Neuron (in vitro differentiated cells): ENCODE measurements around the gene COL21A1.

Source experiments
- H2AFZ ChIP-seq: one replicate; pipeline ENCODE4 v1.6.1; 2013; ENCODE audit warnings: low read depth, mild to moderate bottlenecking, inconsistent platforms, low read length, moderate library complexity
- H3K27me3 ChIP-seq: one replicate; pipeline ENCODE4 v1.6.1; 2013; ENCODE audit warnings: low read length; ENCODE audit not compliant: insufficient read depth
- H3K36me3 ChIP-seq: one replicate; pipeline ENCODE4 v1.6.1; 2013; ENCODE audit warnings: low read length; ENCODE audit not compliant: insufficient read depth
- H3K4me1 ChIP-seq: one replicate; pipeline ENCODE4 v1.6.1; 2013; ENCODE audit warnings: low read length; ENCODE audit not compliant: insufficient read depth
- H3K4me3 ChIP-seq: 2 replicates; pipeline ENCODE4 v1.5.1; 2013; ENCODE audit warnings: mild to moderate bottlenecking, low read length, moderate library complexity
- H3K9me3 ChIP-seq: one replicate; pipeline ENCODE4 v1.6.1; 2013; ENCODE audit warnings: low read length

The COL21A1 gene

DNA sequence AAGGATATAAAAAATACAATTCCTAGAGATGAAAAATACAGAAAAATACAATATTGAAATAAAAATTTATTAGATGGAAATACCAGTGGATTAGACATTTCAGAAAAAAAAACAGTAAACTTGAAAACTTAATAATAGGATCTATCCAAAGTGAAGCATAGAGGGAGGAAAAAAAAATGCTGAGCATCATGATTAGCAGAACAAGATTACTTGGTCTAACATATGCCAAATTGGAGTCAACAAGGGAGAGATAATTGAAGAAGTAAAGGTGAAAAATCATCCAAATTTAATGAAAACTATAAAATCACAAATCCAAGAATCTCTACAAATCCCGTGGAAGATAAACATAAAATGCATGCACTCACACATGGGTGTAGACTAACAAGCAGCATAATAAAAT lies 205.8 kb downstream of the COL21A1 start:
- no peaks in the 10 kb centered on the region for H3K4me1 ChIP-seq
- H3K27me3 ChIP-seq: no peaks in the 10 kb centered on the region
- no peaks in the 10 kb centered on the region for H3K36me3 ChIP-seq
- no peak overlapping the region for H2AFZ ChIP-seq
- no peaks in the 10 kb centered on the region for H3K9me3 ChIP-seq
- H3K4me3 ChIP-seq: no peak overlapping the region

DNA sequence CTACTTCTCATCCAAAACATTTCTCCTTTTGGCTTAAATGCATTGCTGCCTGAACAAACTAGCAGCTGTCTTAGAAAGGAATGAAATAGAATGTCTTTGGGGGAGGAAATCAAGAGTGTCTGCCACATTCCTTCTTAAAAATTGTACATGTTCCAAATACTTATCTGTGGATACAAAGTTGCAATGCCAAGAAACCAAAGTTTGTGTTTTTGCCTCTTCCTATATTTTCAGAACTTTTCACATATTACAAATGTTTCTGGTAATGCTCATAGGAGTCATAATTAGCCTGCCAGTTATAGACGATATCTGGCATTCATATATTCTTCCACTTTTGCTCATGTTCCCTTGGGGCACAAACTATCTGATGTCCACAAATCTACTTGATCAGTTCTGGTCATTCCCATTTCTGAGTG lies 206.5 kb downstream of the COL21A1 start:
- H3K36me3 ChIP-seq: no peaks in the 10 kb centered on the region
- no peaks in the 10 kb centered on the region for H3K9me3 ChIP-seq
- no peaks in the 10 kb centered on the region for H3K27me3 ChIP-seq
- H3K4me1 ChIP-seq: no peaks in the 10 kb centered on the region
- H3K4me3 ChIP-seq: no peak overlapping the region
- H2AFZ ChIP-seq: no peak overlapping the region

- Histone ChIP-seq H3K27me3 (no peaks in the 10 kb centered on the region), H3K9me3 (no peaks in the 10 kb centered on the region), H3K4me3 (no peak overlapping the region), H3K4me1 (no peaks in the 10 kb centered on the region), H3K36me3 (no peaks in the 10 kb centered on the region), H2AFZ (no peak overlapping the region)
Measured at GRCh38 chr6:56040223-56040622, 207.2 kb downstream of the COL21A1 start.

- Histone ChIP-seq H3K4me1 (no peaks in the 10 kb centered on the region), H2AFZ (no peak overlapping the region), H3K9me3 (no peaks in the 10 kb centered on the region), H3K27me3 (no peaks in the 10 kb centered on the region), H3K4me3 (no peak overlapping the region), H3K36me3 (no peaks in the 10 kb centered on the region)
Measured at GRCh38 chr6:56038764-56039163, 208.6 kb downstream of the COL21A1 start.

DNA sequence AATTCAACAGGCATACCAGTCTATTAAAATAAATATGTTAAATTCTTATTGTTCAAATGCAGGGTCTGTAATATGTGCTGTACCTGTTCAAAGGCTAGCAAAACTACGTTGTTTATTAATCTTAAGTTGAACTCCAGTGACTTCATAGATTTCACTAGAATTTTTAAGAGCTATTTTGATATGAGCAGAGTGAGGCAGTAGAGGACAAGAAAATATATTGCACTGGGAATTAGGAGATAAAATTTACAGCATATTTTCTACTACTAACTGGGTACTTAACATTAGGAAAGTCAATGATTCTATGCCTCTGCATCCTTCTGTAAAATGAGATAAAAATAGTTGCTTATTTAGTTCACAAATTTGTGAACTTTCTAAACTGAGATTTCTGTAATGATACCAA lies 209.8 kb downstream of the COL21A1 start:
- H2AFZ ChIP-seq: no peak overlapping the region
- H3K4me3 ChIP-seq: no peak overlapping the region
- H3K27me3 ChIP-seq: peaks cover 3% of the 10 kb centered on the region
- no peaks in the 10 kb centered on the region for H3K9me3 ChIP-seq
- no peaks in the 10 kb centered on the region for H3K36me3 ChIP-seq
- H3K4me1 ChIP-seq: no peaks in the 10 kb centered on the region

- H2AFZ ChIP-seq: no peak overlapping the region
- no peaks in the 10 kb centered on the region for H3K9me3 ChIP-seq
- H3K4me3 ChIP-seq: no peak overlapping the region
- H3K36me3 ChIP-seq: no peaks in the 10 kb centered on the region
- H3K4me1 ChIP-seq: no peaks in the 10 kb centered on the region
- H3K27me3 ChIP-seq: peaks cover 3% of the 10 kb centered on the region
Measured at GRCh38 chr6:56036916-56037600, 210.3 kb downstream of the COL21A1 start.

DNA sequence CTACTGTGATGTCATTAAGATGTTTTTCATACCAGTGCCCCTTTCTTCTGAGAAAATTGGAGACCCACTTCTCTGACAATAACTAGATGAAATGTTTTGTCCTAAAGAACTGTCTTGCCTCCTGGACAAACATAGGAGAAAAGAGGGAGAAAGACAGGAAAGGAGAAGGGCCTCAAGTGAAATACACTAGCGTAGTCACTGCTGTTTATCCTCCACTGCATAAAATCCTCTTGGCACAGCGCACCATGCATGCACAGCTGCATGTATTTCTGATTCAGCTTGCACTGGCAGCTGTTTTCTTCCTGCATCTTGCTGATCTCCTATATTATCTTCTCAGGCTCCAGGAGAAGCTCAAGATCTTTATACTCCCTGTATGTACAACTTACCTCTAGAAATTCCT lies 214.0 kb downstream of the COL21A1 start:
- no peak overlapping the region for H2AFZ ChIP-seq
- no peaks in the 10 kb centered on the region for H3K4me1 ChIP-seq

DNA sequence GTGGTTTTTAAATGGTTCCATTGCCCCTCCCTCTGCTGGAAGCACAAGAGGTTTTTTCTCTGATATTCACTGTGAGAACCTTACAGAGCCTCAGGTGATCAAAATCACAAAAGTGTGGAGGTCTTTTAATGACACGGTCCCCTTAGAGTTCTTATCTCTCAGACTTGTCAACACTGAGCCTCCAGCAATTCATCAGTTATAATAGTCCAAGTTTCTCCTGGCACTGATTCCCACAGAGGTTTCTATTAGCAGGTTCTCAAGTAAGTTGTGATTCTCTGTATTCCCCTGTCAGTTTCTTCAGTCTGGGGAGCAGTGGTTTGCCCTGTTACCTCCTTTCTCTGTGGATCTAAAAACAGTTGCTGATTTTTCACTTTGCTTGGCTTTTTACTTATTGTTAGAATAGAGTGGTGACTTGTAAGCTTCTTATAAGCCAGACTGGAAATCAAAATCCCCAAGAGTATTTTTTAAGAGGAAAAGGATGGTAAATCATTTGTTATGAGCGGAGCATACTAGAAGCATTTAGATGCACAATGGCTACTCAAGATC lies 214.6 kb downstream of the COL21A1 start:
- no peaks in the 10 kb centered on the region for H3K9me3 ChIP-seq
- H3K4me3 ChIP-seq: no peak overlapping the region
- H3K27me3 ChIP-seq: peaks cover 3% of the 10 kb centered on the region
- H3K4me1 ChIP-seq: no peaks in the 10 kb centered on the region
- H2AFZ ChIP-seq: no peak overlapping the region
- no peaks in the 10 kb centered on the region for H3K36me3 ChIP-seq

More for the DNA sequence above, 214.0 kb downstream of the COL21A1 start:
- no peak overlapping the region for H3K4me3 ChIP-seq
- H3K9me3 ChIP-seq: no peaks in the 10 kb centered on the region
- no peaks in the 10 kb centered on the region for H3K36me3 ChIP-seq
- H3K27me3 ChIP-seq: peaks cover 3% of the 10 kb centered on the region

DNA sequence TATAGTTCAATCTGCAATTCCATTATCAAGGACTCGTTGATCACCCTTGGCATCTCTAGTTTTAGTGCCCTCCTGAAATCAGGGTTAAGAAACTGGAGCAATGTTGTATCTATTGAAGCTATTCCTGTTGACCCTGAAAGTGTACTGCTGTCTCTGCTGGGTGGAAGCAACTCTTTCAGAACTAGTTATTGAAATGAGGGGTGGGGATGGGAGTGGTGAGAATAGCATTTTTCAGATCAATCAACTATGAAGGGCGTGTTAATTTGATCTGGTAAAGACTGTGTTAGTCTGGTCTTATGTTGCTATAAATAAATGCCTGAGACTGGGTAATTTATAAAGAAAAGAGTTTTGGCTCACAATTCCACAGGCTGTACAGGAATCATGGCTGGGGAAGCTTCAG lies 219.5 kb downstream of the COL21A1 start:
- no peak overlapping the region for H2AFZ ChIP-seq
- no peak overlapping the region for H3K4me3 ChIP-seq

GRCh38 chr6:56026455-56027180 lies 220.8 kb downstream of the COL21A1 start:
- Histone ChIP-seq H3K4me1 (peaks cover 3% of the 10 kb centered on the region), H3K27me3 (no peaks in the 10 kb centered on the region), H3K9me3 (no peaks in the 10 kb centered on the region), H3K4me3 (no peak overlapping the region), H2AFZ (no peak overlapping the region), H3K36me3 (no peaks in the 10 kb centered on the region)

More for the DNA sequence above, 219.5 kb downstream of the COL21A1 start:
- Histone ChIP-seq H3K9me3 (no peaks in the 10 kb centered on the region), H3K27me3 (no peaks in the 10 kb centered on the region), H3K36me3 (no peaks in the 10 kb centered on the region), H3K4me1 (no peaks in the 10 kb centered on the region)

DNA sequence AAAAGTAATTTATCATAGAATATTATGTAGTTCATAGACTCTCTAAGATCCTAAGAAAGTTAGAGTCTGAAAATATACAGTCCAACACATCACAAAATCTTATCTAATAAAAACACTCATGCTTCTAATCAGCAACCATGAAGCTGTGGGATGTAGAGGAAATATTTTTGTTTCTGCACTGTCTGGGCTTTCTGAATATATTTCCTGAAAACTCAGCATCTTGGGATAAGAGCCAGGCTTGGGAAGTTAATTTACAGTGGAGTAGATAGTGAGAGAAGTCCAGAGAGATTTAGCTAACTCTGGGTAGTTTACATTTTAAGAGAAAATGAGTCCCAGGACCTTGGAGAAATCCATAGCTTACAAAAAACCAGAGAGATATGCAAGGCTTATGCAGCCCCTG lies 221.6 kb downstream of the COL21A1 start:
- no peak overlapping the region for H3K4me3 ChIP-seq
- no peak overlapping the region for H2AFZ ChIP-seq
- peaks cover 4% of the 10 kb centered on the region for H3K4me1 ChIP-seq
- H3K36me3 ChIP-seq: no peaks in the 10 kb centered on the region
- no peaks in the 10 kb centered on the region for H3K9me3 ChIP-seq
- H3K27me3 ChIP-seq: no peaks in the 10 kb centered on the region

DNA sequence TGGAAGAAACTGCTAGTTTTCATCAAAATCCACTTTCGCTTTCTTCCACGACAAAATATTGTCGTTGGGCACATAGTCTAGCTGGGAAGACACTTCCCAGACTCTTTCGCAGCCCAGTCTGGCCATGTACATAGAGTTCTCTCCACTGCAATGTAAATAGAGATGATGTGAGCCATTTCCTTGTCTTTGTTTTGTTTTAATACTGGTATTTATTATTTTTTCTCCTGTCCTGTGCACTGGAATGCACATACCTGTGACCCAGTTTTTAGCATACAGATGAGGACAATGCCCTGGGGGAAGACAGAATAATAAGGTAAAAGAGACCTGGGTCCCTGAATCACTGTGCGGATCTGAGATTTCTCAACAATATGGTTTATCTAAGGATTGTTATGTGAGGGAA lies 222.4 kb downstream of the COL21A1 start:
- Histone ChIP-seq H3K9me3 (no peaks in the 10 kb centered on the region), H2AFZ (no peak overlapping the region), H3K4me3 (no peak overlapping the region), H3K36me3 (no peaks in the 10 kb centered on the region), H3K4me1 (peaks cover 4% of the 10 kb centered on the region), H3K27me3 (no peaks in the 10 kb centered on the region)

DNA sequence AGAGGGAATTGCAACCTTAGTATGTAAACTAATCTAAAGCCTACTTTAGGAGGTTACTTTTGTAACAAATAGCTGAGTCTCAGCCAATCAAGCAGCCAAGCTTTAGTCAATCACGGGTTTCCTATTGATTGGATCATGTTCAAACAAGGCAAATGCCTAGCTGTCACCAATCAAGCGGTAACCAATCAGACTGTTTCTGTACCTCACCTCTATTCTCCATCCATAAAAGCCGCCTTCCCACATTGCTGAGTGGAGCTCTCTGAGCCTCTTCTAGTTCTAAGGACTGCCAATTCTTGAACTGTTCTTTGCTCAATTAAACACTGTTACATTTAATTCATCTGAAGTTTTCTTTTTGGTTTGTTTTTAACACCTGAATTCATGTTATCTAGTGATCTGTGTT lies 223.6 kb downstream of the COL21A1 start:
- no peaks in the 10 kb centered on the region for H3K27me3 ChIP-seq
- no peak overlapping the region for H3K4me3 ChIP-seq
- peaks cover 4% of the 10 kb centered on the region for H3K4me1 ChIP-seq
- no peaks in the 10 kb centered on the region for H3K9me3 ChIP-seq
- no peak overlapping the region for H2AFZ ChIP-seq
- H3K36me3 ChIP-seq: no peaks in the 10 kb centered on the region
